Neural crest cell (in vitro differentiated cells): Measurements from ENCODE around the gene KRT9. TPM values are rescaled to one million over a fixed set of nuclear protein-coding genes. Genes with fewer than 3 reads are reported as not detected.
"Not testable (repeated sequence)": the region's sequence is repeated elsewhere in the genome, so short reads cannot be mapped to it uniquely, and the experiment has no call there.

Experiments used
- DNase-seq: peaks from one replicate; pipeline ENCODE4 v3.0.0; 2021; ENCODE audit warnings: low read depth, mixed read lengths, low spot score
- H3K27ac Mint-ChIP-seq: one replicate; pipeline ENCODE4 v1.8.0; 2021; ENCODE audit warnings: mild to moderate bottlenecking, mixed read lengths; ENCODE audit not compliant: unreplicated experiment
- H3K27me3 Mint-ChIP-seq: 2 replicates; pipeline ENCODE4 v1.8.0; 2021; ENCODE audit warnings: low read depth, mild to moderate bottlenecking, mixed read lengths
- H3K36me3 Mint-ChIP-seq: 2 replicates; pipeline ENCODE4 v1.8.0; 2021; ENCODE audit warnings: low read depth, mild to moderate bottlenecking, mixed read lengths
- H3K4me1 Mint-ChIP-seq: 2 replicates; pipeline ENCODE4 v1.8.0; 2021; ENCODE audit warnings: mixed read lengths
- H3K4me3 Mint-ChIP-seq: one replicate; pipeline ENCODE4 v1.8.0; 2021; ENCODE audit warnings: mild to moderate bottlenecking, mixed read lengths
- H3K9me3 Mint-ChIP-seq: 2 replicates; pipeline ENCODE4 v1.8.0; 2021; ENCODE audit warnings: mixed read lengths
- long read RNA-seq: library from polyadenylated mRNA; unstranded; transcript quantifications from one replicate; pipeline ENCODE4 v2.0.0, GENCODE V29; 2020
- total RNA-seq: library from RNA; stranded (reverse); gene quantifications from 2 replicates; pipeline ENCODE4 v1.2.1, GENCODE V29; 2021
- TF ChIP-seq, protein P1 (sequence below): fragments of 200-600 bp; sonication (generic); conservative IDR thresholded peaks from 2 replicates; pipeline ENCODE4 v1.5.0; 2021; ENCODE audit warnings: antibody characterized with exemption, mild to moderate bottlenecking

The KRT9 gene, protein sequence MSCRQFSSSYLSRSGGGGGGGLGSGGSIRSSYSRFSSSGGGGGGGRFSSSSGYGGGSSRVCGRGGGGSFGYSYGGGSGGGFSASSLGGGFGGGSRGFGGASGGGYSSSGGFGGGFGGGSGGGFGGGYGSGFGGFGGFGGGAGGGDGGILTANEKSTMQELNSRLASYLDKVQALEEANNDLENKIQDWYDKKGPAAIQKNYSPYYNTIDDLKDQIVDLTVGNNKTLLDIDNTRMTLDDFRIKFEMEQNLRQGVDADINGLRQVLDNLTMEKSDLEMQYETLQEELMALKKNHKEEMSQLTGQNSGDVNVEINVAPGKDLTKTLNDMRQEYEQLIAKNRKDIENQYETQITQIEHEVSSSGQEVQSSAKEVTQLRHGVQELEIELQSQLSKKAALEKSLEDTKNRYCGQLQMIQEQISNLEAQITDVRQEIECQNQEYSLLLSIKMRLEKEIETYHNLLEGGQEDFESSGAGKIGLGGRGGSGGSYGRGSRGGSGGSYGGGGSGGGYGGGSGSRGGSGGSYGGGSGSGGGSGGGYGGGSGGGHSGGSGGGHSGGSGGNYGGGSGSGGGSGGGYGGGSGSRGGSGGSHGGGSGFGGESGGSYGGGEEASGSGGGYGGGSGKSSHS
- total RNA-seq = not detected in 2 replicates
- long read RNA-seq = 0 reads

DNA sequence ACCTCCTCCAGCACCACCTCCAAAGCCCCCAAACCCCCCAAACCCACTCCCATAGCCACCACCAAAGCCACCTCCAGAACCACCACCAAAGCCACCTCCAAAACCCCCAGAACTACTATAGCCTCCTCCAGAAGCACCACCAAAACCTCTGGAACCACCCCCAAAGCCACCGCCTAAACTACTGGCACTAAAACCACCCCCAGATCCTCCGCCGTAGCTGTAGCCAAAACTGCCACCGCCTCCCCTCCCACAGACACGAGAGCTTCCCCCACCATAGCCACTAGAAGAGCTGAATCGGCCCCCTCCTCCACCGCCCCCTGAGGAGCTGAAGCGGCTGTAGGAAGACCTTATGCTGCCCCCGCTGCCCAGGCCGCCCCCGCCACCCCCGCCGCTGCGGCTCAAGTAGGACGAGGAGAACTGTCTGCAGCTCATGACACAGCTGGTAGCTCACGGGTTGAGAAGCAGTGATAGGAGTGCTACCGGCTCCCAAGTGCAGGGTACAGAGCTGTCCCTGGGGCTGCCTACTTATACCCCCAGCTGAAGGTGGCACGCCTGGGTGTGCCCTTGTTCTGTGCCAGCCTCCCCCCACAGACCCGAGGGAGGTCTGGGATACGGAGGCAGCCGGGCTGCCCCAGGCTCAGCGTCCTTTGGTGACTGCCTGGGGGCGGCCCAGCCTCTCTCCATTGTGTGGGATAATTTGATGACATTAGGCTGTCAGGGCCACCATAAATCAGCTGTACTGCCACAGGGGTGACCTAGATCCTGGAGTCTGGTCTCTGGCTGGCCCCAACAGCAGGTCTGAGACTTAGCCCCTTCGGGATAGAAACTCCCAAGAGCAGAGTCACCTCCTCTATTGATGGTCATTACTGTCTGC, at the start of gene KRT9:
Gene KRT9, minus strand, starts transcription at position 499 of the 874 bp plus-strand sequence. Its CDS starts 67 bp downstream, at position 432.
- peaks cover 64% of the 10 kb centered on the region for H3K27me3 Mint-ChIP-seq
- no peak within 1 kb of the TSS for H3K27ac Mint-ChIP-seq
- H3K4me3 Mint-ChIP-seq = no peak within 1 kb of the TSS
- no peaks in the 10 kb centered on the region for H3K4me1 Mint-ChIP-seq
- DNase-seq = no peak
- no peaks in the 10 kb centered on the region for H3K9me3 Mint-ChIP-seq
- TF ChIP-seq, protein P1, sequence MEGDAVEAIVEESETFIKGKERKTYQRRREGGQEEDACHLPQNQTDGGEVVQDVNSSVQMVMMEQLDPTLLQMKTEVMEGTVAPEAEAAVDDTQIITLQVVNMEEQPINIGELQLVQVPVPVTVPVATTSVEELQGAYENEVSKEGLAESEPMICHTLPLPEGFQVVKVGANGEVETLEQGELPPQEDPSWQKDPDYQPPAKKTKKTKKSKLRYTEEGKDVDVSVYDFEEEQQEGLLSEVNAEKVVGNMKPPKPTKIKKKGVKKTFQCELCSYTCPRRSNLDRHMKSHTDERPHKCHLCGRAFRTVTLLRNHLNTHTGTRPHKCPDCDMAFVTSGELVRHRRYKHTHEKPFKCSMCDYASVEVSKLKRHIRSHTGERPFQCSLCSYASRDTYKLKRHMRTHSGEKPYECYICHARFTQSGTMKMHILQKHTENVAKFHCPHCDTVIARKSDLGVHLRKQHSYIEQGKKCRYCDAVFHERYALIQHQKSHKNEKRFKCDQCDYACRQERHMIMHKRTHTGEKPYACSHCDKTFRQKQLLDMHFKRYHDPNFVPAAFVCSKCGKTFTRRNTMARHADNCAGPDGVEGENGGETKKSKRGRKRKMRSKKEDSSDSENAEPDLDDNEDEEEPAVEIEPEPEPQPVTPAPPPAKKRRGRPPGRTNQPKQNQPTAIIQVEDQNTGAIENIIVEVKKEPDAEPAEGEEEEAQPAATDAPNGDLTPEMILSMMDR = no peak
- no peaks in the 10 kb centered on the region for H3K36me3 Mint-ChIP-seq

DNA sequence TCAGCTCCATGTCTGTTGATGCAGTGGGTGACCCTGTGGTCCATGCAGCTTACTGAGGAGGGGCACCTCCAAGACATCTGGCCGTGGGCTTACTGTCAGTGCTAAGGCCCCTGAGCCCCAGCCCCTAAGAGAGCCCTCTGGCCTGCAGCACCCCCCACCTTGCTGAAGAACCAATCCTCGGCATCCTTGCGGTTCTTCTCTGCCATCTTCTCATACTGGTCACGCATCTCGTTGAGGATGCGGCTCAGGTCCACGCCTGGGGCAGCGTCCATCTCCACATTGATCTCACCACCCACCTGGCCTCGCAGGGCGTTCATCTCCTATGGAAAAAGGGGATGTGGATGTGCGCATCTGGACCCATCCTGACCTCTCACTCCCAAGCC, 49.6 kb upstream of the KRT9 start:
- not testable (repeated sequence) for H3K4me1 Mint-ChIP-seq, H3K4me3 Mint-ChIP-seq

GRCh38 chr17:41620583-41621434, 49.0 kb upstream of the KRT9 start:
- DNase-seq = no peak
- H3K4me3 Mint-ChIP-seq = no peak overlapping the region
- H3K9me3 Mint-ChIP-seq = no peaks in the 10 kb centered on the region

More for the DNA sequence above, 49.6 kb upstream of the KRT9 start:
- peak overlapping the region; percentile 93 for H3K27ac Mint-ChIP-seq
- not testable (repeated sequence) for DNase-seq, H3K9me3 Mint-ChIP-seq, H3K36me3 Mint-ChIP-seq, H3K27me3 Mint-ChIP-seq

GRCh38 chr17:41619927-41620582, 48.2 kb upstream of the KRT9 start:
- H3K4me3 Mint-ChIP-seq, H3K27me3 Mint-ChIP-seq, H3K9me3 Mint-ChIP-seq, DNase-seq, H3K36me3 Mint-ChIP-seq, H3K4me1 Mint-ChIP-seq: not testable (repeated sequence)
- peak overlapping the region; percentile 14 for H3K27ac Mint-ChIP-seq

More at GRCh38 chr17:41620583-41621434, 49.0 kb upstream of the KRT9 start:
- no peak overlapping the region for H3K27ac Mint-ChIP-seq
- no peaks in the 10 kb centered on the region for H3K36me3 Mint-ChIP-seq
- TF ChIP-seq, protein P1 = no peak
- H3K4me1 Mint-ChIP-seq = no peaks in the 10 kb centered on the region
- H3K27me3 Mint-ChIP-seq = no peaks in the 10 kb centered on the region

GRCh38 chr17:41619036-41619926, 47.4 kb upstream of the KRT9 start:
- TF ChIP-seq, protein P1 = no peak
- H3K4me1 Mint-ChIP-seq = no peaks in the 10 kb centered on the region
- H3K36me3 Mint-ChIP-seq = no peaks in the 10 kb centered on the region
- H3K27ac Mint-ChIP-seq = peak overlapping the region; percentile 14
- no peaks in the 10 kb centered on the region for H3K27me3 Mint-ChIP-seq
- DNase-seq = no peak
- H3K4me3 Mint-ChIP-seq = no peak overlapping the region
- H3K9me3 Mint-ChIP-seq = no peaks in the 10 kb centered on the region
